Activated CD4-positive, alpha-beta T cell treated with anti-CD3 and anti-CD28 coated beads, Interleukin-2, amount 50 U/mL, for 24 hours (primary cell): ENCODE results near the gene GK.
"Not testable (repeated sequence)": the region's sequence is repeated elsewhere in the genome, so short reads cannot be mapped to it uniquely, and the experiment has no call there.

Experiments used
- DNase-seq, 2 donors: peaks; one replicate each; pipeline ENCODE4 v3.0.0-alpha.2; 2020; ENCODE audit warnings: low read depth in 1 of 2, low spot score in 1 of 2

GK gene

DNA sequence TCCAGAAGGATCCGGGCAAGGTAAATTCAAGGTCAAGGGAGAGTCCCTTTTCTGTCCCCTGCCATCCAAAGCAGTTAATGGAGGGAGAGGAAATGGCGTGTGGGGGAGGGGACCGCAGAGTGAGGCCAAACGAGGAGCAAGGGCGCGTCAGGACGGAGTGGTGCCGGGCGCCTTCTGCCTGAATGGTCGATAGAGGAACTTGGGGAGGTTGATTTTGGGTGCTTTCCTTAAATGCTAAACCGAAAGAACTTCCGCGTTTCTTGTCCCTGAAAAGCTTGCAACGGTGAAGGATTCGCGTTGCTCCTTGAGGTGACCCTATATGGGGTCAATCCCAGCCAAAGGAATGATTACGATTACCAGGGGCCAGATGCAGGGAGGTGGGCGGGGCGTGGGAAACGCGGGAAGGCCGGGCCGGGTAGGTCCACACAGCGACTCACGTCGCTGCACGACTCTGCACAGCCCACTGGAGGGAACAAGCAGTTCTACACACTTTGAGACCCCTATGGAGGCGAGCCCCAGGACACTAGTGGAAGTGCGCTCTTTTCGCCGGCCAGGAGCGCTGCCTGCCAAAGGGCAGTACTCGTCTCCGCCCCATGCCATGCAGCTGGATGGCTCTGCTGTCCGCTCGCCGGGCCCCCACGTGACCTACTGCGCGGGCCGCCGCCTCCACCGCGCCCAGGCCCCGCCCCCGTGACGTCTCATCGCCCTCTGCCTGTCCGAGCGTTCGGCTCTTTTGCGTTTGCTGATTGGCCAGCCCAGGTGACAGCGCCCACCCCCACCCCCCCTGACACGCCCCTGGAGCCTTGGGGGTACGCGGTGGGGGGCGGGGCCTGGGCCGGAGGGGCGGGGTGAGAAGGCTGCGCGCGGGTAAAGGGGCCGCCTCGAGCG lies 452 bp upstream of the GK start:
- DNase-seq, result peak; percentile 75 to 80

DNA sequence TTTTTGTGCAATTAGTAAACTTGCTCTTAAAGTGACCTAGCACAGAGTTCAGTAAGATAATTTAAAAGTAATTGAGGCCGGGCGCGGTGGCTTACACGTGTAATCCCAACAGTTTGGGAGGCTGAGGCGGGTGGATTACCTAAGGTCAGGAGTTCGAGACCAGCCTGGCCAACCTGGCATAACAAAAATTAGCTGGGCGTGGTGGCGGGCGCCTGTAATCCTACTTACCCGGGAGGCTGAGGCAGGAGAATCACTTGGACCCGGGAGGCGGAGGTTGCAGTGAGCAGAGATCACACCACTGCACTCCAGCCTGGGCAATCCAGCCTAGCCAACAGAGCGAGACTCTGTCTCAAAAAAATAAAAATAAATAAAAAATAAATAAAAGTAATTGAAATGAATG lies 1.2 kb downstream of the GK start:
- not testable (repeated sequence) for DNase-seq

DNA sequence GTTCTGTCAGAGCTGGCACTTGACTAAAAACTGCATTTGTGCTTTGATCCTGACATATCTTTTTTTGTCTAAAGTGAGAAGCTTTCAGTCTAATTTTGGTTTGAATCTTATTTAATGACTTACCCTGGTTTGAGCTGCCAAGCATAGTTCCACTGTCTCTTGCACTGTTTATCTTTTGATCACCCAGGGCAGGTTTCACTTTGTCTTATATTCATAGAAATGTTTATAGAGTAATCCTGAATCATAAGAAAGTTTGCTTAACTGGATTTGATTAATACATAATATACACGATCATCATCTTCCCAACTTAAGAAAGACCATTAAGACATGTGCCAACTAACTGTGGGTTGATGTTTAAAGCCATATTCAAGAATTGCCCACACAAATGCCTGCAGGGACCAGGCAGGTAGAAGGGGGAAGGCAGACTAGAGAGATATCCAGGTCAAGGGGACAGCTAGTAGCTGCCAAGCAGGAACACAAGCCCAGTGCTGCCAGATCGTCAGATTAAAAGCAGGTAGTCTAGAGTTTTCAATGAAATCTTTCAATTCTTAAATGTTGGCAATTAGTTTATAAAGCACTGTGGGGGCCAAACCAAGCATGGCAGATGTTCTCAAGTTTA lies 1.9 kb downstream of the GK start:
- DNase-seq, result no peak

DNA sequence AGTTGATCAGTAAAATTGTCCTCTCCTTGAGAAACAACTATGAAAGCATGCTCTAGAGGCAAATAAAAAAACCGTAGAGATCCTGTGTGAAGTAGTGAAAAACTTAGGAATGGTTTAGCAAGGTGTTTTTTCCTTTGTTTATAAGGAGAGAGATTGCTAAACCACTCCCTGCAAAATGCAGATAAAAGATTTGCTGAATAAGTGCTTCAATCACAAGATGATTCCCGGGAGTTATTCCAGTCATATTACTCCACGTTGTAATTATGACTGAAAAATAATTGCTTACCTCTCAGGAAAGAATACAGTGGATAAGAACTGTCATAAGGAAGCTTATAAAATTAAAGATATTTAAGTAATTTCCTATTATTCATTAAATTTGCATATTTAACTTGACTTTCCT lies 2.8 kb downstream of the GK start:
- no peak for DNase-seq

DNA sequence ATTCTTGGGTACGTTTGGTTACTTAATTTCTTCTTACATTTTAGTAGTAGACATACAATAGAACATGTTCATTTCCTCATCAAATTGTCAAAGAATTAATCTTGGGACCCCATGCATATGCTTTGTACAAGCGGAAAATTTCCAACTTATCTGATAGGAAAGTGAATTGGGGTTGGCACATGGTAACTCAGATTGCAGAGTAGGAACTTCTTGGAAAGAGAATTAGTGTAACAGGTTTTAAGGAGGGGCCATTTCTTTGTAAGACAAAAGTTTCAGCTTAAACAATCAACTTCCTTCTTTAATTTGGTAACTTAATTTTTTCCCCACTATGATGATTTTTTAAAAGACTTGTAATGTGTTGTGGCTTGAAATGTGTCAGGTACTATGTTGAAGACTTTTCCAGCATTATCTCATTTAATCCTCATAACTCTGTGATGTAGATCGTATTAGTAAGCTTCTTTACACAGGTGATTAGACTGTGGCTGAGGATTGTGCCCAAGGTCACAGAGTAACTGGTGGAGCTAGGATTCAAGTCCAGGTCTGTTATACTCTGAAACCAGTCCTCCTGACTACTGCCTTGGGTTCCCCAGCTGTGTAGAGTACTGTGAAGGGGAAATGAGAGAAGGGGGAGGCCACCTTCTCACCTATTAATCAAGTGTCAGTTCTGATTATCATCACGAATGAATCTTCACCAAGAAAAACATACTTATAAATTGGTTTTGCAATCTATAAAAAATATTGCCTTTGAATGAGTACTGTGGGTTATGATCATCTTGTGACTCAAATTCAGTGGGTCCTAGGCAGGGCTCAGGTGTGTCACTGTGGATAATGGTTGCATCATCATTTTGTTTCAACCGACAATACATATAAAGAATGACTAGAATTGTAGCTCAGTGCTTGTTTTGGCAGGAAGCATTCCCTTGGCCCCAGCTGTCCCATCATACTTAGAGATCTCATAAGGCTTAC lies 4.3 kb downstream of the GK start:
- no peak for DNase-seq

DNA sequence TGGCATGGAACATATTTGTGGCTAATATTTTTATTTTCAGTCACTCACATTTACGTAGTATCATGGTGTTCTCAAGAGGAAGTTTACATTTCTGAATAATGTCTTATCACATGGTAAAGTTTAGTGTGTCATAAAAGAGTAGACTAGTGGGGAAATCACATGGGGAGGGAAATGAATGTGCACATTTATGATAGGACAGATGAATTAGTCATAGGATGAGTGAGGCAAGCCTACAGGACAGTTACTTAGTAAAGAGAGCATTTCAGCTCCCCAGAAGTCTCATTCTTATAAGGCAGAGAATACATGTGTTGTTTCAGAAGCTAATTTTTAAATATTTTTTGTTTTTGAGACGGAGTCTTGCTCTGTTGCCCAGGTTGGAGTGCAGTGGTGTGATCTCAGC lies 6.2 kb downstream of the GK start:
- no peak for DNase-seq

DNA sequence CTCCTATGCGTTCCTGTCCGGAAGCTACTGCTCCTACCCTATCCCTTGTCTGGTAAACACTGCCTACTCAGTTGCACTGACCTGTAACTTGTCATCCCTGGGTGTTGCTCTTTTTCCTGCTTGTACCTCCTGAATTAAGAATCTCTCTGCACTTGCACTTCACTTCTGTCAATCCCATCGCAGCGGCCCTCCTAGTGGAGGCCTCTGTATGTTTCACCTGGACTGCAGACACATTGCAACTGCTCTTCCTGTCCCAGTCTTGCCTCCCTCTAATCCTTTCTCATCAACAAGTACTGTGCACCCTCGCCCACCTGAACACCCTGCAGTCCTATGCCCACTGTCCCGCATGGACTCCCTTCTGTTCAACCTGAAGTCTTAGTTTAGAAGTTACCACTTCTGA lies 8.0 kb downstream of the GK start:
- DNase-seq, result no peak

DNA sequence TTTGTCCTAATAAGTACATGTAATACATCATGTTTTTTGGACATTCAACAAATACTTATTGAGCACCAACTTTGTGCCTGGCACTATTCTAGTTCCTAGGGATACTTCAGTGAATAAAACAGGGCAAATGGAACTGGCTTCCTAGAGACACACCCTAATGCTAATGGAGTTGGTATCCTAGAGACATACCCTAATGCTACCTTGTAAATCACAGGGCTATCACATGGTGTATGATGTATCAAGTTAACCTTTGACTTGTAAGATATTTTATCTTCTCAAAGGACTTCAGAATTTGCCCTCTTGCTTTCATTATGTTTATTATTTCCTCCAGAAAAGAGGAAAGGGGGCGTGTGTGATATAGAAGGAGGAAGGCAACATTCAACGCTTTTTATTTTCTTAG lies 10.1 kb downstream of the GK start:
- no peak for DNase-seq

DNA sequence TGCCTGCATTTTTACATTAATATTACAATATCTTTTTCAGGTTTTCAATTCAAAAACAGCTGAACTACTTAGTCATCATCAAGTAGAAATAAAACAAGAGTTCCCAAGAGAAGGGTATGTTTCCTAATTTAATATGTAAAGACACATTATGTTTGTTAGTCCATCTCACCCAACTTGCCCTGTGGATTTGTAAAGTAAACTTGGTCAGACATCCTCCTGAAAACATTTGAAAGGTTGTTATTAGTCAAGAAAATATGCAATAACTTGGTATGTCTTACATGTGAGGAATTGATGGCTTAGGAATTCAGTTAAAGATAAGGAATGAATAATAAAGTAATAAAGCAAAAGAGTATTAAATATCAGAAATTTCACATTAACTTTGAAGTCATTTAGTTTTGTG lies 12.2 kb downstream of the GK start:
- DNase-seq, result no peak

DNA sequence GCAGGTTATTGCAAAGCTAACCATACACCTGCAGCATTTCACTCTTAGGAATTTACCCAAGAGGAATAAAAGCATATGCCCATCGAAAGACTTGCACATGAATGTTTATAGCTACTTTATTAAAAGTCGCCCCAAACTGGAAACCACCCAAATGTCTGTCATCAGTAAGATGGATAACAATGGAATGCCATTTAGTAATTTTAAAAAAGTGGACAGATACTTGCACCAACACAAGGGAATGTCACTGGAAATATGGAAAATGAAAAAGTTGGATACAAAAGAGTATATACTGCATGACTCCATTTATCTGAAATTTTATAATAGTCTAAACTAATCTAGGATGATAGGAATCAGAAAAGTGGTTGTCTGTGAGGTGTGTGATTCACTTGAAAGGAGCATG lies 12.9 kb downstream of the GK start:
- DNase-seq, result no peak

DNA sequence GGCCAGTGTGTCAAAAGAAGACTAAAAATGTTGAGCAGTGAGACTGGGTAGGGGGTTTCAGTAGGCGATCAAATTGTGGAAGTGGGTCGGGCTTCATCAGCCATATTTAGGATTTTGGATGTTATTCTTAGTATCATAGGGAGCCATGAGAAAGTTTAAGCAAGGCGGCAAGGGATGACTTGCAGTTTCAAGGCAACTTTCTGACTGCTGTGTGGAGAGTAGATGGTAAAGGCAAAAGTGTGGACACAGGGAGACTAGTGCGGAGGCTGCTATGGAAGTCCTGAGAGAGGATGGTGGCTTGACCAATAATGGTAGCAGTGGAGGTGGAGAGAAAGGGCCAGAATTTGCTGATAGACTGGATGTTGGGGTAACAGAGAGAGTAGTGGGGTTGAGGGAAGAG lies 15.4 kb downstream of the GK start:
- DNase-seq, result no peak

DNA sequence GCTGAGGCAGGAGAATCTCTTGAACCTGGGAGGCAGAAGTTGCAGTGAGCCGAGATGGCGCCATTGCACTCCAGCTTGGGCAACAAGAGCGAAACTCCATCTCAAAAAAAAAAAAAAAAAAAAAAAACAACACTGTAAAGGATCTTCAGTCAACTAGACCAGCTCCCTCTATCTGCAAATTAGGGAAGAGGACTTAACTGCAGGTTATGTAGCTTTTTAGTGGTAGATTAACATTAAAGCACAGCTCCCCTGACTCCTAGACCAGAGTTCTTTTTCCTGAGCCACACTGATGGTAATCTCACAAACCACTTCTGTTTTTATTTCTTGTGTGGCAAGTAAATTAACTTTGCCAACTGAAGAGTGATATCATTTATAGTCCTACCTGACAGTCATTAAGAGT lies 18.0 kb downstream of the GK start:
- not testable (repeated sequence) for DNase-seq

DNA sequence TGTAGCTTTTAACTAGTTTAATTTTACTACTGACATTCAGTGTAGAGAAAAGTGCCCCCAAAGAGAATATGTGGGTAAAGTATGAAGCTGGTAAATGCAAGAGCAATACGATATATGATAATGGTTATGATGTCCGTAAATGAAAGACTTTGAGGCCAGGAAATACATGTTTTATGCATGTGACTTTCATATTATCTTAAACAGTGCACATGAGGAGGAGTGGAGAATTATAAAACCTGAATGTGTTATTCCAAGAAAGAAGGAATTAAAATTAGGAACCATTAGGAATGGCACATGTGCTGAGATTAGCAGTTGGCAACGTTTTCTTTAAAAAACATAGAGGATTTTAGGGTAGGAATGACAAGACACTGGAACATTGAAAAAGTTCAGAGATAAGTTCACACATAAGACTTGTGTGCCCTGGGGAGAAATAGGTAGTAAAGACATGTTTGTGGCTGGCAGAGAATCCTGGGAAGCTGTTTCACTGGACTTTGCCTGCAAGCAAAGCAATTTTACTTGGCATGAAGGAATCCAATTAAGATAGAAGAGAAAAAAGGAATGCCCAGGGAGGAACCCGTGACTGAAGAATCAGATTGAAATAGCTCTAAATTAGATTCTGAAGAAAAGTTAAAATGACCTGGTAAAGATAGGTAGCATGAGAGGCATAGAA lies 20.0 kb downstream of the GK start:
- no peak for DNase-seq

DNA sequence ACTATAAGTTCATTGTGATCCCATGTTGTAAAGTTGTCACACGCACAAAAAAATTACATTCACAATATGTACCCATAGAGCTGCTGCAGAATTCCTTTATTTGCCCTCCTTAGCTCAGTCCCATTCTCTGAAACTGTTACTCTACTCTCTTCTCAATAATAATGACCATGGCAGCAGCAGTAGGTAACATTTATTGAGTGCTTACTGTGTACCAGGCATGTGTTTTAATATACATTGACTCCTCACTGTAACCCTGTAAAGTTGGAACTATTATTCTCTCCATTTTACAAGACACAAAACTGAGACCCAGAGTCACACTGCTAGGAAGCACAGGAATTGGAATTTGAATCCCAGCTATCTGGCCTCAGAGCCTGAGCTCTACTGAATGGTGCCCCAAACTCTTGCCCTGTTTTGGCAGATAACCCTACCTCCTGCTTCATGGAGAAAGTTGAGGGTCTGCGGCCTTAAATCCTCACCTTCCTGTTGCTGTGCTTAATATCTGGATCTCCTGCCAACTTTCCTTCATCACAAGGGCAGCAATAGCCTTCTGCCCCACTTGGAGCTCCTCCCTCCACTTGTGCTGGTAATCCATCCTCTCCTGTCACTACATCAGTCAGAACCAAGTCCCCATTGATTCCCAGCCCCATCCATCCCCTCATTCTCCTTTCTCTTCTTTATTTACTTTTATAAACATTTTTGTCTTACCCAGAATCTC lies 20.8 kb downstream of the GK start:
- no peak for DNase-seq

DNA sequence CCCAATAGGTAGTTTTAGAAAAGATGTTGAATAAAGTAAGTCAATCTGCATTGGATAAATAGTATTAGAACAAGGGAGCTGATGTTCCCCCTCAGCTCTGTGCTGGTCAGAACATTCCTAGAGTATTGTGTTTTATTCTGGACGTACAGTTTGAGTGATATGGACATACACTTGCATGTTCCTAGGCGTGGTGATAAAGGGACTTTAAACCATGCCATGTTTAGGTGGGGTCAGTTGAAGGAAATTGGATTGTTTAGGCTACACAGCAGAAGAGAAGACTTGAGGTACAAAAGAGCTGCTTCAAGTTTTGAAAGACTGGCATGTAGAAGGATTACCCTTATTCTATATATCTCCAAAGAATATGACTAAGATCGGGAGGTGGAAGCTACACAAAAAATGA lies 21.6 kb downstream of the GK start:
- DNase-seq, result no peak

DNA sequence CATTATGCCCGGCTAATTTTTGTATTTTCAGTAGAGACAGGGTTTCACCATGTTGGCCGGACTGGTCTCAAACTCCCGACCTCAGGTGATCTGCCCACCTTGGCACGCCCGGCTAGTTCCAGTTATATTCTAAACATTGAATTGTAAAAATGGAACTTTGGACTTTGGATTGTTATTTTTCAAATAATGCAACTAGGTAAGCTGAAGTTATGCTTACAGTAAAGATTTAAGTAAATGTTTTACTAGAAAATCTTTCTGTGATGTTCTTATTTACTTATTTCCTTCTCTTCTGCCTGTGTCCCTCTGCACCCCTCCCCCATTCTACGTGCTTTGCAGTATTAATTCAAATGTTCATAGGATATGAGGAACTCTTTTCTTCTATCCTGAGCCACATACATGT lies 26.1 kb downstream of the GK start:
- DNase-seq, result no peak

DNA sequence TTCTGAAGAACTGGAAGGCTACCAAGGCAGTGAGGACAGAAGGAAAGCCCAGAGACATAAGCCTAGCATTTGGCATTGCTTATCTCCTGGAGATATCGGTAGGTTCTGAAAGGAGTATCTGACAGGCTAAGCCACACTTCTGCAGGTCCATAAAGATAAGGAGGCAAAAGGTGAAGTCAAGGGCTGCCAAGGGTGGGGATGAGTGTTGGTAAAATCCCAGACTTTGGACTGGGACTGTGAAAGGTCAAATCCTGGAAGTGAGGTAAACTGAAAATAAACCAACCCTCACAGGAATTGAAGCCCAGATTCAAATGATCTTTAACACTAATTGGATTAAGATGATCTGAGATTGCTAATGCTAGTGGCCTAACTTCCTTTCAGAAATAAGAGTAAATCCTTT lies 27.4 kb downstream of the GK start:
- no peak for DNase-seq

DNA sequence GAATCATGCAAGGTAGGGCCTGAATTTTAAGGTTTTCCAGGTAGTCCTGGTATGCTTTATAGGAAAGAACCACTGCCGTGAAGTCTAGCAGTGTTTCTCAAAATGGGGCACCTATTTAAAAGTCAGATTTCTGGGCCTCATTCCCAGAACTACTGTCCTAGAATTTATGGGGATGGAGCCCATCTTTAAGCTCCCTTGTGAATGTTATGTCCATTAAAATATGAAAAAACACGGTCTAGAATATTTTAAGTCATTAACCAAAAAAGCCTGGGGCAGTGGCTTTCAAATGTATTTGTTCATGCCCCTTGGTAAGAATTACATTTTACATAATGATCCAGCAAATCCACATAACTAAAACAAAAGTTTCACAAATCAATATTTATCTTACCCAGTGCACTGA lies 35.4 kb downstream of the GK start:
- DNase-seq, result no peak

DNA sequence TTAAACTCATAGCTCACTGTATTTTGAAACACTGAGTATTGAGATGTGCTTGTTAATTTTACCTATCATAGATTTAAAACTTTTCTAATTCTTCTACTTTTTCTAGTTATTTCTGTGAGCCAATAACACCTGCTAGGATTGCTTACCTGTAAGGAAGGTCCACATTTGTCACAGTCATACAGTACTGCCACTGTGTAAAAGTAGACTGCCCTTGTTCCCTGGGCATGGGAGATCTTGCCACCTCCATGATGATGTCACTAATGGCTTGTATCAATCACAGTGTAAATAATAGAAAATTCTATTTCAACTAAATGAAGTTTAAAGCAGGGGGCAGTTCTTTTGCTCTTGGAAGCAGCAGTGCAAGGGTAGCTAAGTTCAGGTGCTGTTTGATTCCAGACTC lies 35.9 kb downstream of the GK start:
- DNase-seq, result no peak

DNA sequence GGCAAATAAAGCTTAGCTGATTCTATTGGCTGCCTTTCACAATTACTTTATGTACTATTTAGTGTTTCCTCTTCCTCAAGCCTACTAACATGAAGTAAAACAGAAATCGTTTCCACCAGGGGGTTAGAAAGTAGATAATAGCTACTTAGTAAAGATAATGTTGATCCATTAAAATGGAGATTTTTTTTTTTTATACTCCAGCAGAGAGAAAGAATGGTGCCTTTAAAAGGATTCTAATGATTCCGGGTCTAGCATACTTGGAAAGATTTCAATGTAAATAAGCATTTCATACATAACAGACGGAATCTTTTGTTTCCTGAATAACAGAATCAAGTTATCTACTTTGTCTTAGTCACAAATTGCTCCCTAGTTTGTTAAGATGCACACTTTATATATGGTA lies 37.1 kb downstream of the GK start:
- DNase-seq, result no peak
